ENCODE measurements around the gene ZNF536.

The ZNF536 gene

DNA sequence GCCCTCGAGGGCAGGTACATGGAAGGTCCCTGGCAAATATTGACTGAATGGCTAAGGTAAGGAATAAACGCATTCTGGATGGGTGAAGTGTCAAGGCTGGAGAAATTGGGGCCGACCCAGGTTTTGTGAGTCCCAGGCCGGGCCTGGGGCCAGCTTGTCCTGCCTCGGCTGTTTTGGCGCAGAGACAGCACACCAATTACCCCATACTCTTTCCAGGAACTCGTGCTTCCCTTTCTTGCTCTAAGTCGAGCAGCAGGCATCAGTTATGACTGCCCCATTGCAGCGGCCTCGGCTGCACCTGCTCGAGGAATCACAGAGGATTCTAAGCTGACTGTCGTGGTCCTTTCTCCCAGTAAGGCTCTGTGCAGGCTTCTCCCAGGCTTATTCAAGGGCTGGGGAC is 67.1 kb downstream of the ZNF536 start:
- DNase-seq (ENCODE audit: low read depth in 1 of 2, low spot score in 1 of 2): no peak
- Histone ChIP-seq H3K27ac (replicated peaks) (no peak overlapping the region), H3K4me3 (replicated peaks; ENCODE audit: insufficient read depth, low read length) (no peak overlapping the region), H3K27me3 (ENCODE audit: insufficient read depth, poor library complexity, severe bottlenecking) (no peaks in the 10 kb centered on the region)
- TF ChIP-seq SPI1 (IDR thresholded peaks at IDR 0.05; ENCODE audit: borderline replicate concordance, low read depth) (no peak), GABPA (IDR thresholded peaks at IDR 0.05; ENCODE audit: low read depth) (no peak), POLR2AphosphoS5 (IDR thresholded peaks at IDR 0.05; ENCODE audit: low read depth) (no peak)
- TF ChIP-seq, protein P1, sequence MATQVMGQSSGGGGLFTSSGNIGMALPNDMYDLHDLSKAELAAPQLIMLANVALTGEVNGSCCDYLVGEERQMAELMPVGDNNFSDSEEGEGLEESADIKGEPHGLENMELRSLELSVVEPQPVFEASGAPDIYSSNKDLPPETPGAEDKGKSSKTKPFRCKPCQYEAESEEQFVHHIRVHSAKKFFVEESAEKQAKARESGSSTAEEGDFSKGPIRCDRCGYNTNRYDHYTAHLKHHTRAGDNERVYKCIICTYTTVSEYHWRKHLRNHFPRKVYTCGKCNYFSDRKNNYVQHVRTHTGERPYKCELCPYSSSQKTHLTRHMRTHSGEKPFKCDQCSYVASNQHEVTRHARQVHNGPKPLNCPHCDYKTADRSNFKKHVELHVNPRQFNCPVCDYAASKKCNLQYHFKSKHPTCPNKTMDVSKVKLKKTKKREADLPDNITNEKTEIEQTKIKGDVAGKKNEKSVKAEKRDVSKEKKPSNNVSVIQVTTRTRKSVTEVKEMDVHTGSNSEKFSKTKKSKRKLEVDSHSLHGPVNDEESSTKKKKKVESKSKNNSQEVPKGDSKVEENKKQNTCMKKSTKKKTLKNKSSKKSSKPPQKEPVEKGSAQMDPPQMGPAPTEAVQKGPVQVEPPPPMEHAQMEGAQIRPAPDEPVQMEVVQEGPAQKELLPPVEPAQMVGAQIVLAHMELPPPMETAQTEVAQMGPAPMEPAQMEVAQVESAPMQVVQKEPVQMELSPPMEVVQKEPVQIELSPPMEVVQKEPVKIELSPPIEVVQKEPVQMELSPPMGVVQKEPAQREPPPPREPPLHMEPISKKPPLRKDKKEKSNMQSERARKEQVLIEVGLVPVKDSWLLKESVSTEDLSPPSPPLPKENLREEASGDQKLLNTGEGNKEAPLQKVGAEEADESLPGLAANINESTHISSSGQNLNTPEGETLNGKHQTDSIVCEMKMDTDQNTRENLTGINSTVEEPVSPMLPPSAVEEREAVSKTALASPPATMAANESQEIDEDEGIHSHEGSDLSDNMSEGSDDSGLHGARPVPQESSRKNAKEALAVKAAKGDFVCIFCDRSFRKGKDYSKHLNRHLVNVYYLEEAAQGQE (IDR thresholded peaks at IDR 0.05; ENCODE audit: insufficient replicate concordance, low read depth): no peak
- TF ChIP-seq, protein P2, sequence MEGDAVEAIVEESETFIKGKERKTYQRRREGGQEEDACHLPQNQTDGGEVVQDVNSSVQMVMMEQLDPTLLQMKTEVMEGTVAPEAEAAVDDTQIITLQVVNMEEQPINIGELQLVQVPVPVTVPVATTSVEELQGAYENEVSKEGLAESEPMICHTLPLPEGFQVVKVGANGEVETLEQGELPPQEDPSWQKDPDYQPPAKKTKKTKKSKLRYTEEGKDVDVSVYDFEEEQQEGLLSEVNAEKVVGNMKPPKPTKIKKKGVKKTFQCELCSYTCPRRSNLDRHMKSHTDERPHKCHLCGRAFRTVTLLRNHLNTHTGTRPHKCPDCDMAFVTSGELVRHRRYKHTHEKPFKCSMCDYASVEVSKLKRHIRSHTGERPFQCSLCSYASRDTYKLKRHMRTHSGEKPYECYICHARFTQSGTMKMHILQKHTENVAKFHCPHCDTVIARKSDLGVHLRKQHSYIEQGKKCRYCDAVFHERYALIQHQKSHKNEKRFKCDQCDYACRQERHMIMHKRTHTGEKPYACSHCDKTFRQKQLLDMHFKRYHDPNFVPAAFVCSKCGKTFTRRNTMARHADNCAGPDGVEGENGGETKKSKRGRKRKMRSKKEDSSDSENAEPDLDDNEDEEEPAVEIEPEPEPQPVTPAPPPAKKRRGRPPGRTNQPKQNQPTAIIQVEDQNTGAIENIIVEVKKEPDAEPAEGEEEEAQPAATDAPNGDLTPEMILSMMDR (IDR thresholded peaks at IDR 0.05; ENCODE audit: insufficient read depth, low read length): no peak

DNA sequence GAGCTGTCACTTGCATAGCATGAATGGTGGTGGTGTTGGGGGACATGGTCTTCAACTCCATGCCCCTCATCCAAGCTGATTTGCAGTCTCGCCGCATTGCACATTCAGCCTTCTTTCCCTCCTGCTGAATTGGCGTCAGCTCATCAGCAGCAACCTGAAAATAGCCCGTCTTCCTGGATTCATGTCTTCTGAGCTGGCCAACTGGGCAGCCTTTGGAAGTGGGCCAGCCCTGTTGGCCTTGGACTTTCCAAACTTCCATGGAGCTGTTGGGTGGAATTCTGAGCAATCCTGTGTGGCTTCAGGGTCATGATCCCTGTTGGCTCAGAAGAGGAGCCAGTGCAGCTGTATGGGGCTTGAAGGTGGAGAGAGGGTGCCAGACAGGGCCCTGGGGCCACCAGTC is 68.8 kb downstream of the ZNF536 start:
- TF ChIP-seq GABPA (IDR thresholded peaks at IDR 0.05; ENCODE audit: low read depth): no peak
- no peak for TF ChIP-seq POLR2AphosphoS5 (IDR thresholded peaks at IDR 0.05; ENCODE audit: low read depth)
- TF ChIP-seq, protein P2 (IDR thresholded peaks at IDR 0.05; ENCODE audit: insufficient read depth, low read length): no peak
- Histone ChIP-seq H3K27ac (replicated peaks) (no peak overlapping the region), H3K27me3 (ENCODE audit: insufficient read depth, poor library complexity, severe bottlenecking) (no peaks in the 10 kb centered on the region), H3K4me3 (replicated peaks; ENCODE audit: insufficient read depth, low read length) (no peak overlapping the region)
- no peak for DNase-seq (ENCODE audit: low read depth in 1 of 2, low spot score in 1 of 2)

DNA sequence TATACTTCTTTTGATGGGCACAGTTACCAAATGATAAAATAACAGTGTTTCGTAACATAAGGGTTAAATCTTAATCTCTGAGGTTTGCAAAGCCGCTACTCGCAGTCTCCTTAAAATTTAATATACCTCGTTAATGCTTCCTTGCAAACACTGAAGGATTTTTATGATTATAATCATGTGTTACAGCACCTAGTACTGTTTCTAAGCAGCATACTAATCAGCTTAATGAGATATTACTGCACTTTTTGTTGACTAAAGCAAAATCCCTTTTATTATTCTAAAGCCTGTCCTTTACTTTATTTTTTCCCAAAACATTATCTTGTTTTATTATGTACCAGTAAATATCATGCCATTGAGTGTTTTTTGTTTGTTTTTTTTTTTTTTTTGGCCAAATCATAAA is 70.5 kb downstream of the ZNF536 start:
- no peak for TF ChIP-seq POLR2AphosphoS5 (IDR thresholded peaks at IDR 0.05; ENCODE audit: low read depth)
- TF ChIP-seq SPI1 (IDR thresholded peaks at IDR 0.05; ENCODE audit: borderline replicate concordance, low read depth): no peak
- TF ChIP-seq, protein P1 (IDR thresholded peaks at IDR 0.05; ENCODE audit: insufficient replicate concordance, low read depth): no peak
- TF ChIP-seq GABPA (IDR thresholded peaks at IDR 0.05; ENCODE audit: low read depth): no peak
- TF ChIP-seq, protein P2 (IDR thresholded peaks at IDR 0.05; ENCODE audit: insufficient read depth, low read length): no peak
- no peaks in the 10 kb centered on the region for H3K27me3 ChIP-seq (ENCODE audit: insufficient read depth, poor library complexity, severe bottlenecking)
- no peak for DNase-seq (ENCODE audit: low read depth in 1 of 2, low spot score in 1 of 2)

DNA sequence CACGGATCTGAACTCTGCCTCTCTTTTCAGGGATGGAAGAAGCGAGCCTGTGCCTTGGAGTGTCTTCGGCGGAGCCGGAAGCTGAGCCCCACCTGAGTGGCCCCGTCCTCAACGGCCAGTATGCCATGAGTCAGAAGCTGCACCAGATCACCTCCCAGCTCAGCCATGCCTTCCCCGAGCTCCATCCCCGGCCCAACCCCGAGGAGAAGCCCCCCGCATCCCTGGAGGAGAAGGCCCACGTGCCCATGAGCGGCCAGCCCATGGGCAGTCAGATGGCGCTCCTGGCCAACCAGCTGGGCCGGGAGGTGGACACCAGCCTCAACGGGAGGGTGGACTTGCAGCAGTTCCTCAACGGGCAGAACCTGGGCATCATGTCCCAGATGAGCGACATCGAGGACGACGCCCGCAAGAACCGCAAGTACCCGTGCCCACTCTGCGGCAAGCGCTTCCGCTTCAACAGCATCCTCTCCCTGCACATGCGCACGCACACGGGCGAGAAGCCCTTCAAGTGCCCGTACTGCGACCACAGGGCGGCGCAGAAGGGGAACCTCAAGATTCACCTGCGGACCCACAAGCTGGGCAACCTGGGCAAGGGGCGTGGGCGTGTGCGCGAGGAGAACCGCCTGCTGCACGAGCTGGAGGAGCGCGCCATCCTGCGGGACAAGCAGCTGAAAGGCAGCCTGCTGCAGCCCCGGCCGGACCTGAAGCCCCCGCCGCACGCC is 71.5 kb downstream of the ZNF536 start:
- Histone ChIP-seq H3K27ac (replicated peaks) (no peak overlapping the region), H3K27me3 (ENCODE audit: insufficient read depth, poor library complexity, severe bottlenecking) (no peaks in the 10 kb centered on the region), H3K4me3 (replicated peaks; ENCODE audit: insufficient read depth, low read length) (no peak overlapping the region)
- no peak for DNase-seq (ENCODE audit: low read depth in 1 of 2, low spot score in 1 of 2)
- no peak for TF ChIP-seq POLR2AphosphoS5 (IDR thresholded peaks at IDR 0.05; ENCODE audit: low read depth)
- no peak for TF ChIP-seq GABPA (IDR thresholded peaks at IDR 0.05; ENCODE audit: low read depth)
- TF ChIP-seq, protein P1 (IDR thresholded peaks at IDR 0.05; ENCODE audit: insufficient replicate concordance, low read depth): no peak
- no peak for TF ChIP-seq SPI1 (IDR thresholded peaks at IDR 0.05; ENCODE audit: borderline replicate concordance, low read depth)
- TF ChIP-seq, protein P2 (IDR thresholded peaks at IDR 0.05; ENCODE audit: insufficient read depth, low read length): no peak

More for the DNA sequence above, 70.5 kb downstream of the ZNF536 start:
- H3K27ac ChIP-seq (replicated peaks): no peak overlapping the region
- H3K4me3 ChIP-seq (replicated peaks; ENCODE audit: insufficient read depth, low read length): no peak overlapping the region

Data from HL-60 (cell line).